Measurements from ENCODE around the gene IL16.

IL16 gene

DNA sequence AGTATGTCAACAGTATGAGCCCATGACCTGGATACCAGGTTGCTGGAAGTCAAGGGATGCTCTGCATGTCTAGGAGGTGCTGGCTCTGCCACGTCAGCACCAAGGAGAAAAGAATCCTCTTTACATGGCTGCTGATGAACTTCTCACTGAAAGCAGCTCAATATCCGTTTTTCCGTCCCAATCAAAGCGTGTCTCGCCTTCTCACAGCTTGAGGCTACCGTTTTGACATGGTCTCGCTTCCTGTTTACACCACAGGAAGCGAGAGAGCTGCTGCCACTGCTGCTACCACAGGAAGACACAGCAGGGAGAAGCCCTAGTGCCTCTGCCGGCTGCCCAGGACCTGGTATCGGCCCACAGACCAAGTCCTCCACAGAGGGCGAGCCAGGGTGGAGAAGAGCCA lies 100.0 kb downstream of the IL16 start:
- Histone ChIP-seq H3K9me3 (ENCODE audit: insufficient read depth, low read length, severe bottlenecking) (no peaks in the 10 kb centered on the region), H3K79me2 (ENCODE audit: insufficient read depth, low read length) (peaks cover 74% of the 10 kb centered on the region), H3K36me3 (ENCODE audit: insufficient read depth, low read length) (peaks cover 25% of the 10 kb centered on the region), H3K27ac (ENCODE audit: low read length) (peak overlapping the region; percentile 99), H3K4me3 (ENCODE audit: low read depth in 1 of 2, low read length in 2 of 2) (peak overlapping the region; percentile 29 to 67; a peak in 3 of 4 replicates), H3K9ac (ENCODE audit: low read depth, low read length) (peak overlapping the region; percentile 78), H4K20me1 (ENCODE audit: insufficient read depth, low read length) (no peaks in the 10 kb centered on the region), H3K4me2 (ENCODE audit: insufficient read depth, low read length) (peak overlapping the region; percentile 76), H3K27me3 (ENCODE audit: insufficient read depth, low read length, poor library complexity) (no peaks in the 10 kb centered on the region), H3K4me1 (ENCODE audit: insufficient read depth, low read length) (peaks cover 99% of the 10 kb centered on the region), H2AFZ (ENCODE audit: low read depth, low read length) (peak overlapping the region; percentile 63)
- DNase-seq (peak; percentile 86), ATAC-seq (ENCODE audit: insufficient read depth, low read depth) (peak; percentile 78)
- TF ChIP-seq, protein P1, sequence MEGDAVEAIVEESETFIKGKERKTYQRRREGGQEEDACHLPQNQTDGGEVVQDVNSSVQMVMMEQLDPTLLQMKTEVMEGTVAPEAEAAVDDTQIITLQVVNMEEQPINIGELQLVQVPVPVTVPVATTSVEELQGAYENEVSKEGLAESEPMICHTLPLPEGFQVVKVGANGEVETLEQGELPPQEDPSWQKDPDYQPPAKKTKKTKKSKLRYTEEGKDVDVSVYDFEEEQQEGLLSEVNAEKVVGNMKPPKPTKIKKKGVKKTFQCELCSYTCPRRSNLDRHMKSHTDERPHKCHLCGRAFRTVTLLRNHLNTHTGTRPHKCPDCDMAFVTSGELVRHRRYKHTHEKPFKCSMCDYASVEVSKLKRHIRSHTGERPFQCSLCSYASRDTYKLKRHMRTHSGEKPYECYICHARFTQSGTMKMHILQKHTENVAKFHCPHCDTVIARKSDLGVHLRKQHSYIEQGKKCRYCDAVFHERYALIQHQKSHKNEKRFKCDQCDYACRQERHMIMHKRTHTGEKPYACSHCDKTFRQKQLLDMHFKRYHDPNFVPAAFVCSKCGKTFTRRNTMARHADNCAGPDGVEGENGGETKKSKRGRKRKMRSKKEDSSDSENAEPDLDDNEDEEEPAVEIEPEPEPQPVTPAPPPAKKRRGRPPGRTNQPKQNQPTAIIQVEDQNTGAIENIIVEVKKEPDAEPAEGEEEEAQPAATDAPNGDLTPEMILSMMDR (IDR thresholded peaks at IDR 0.05; ENCODE audit: borderline replicate concordance, extremely low read depth, low read length, poor library complexity, severe bottlenecking), result peak; percentile 21
- no peak for TF ChIP-seq EZH2 (IDR thresholded peaks at IDR 0.05; ENCODE audit: borderline replicate concordance, low read depth, low read length, severe bottlenecking)

DNA sequence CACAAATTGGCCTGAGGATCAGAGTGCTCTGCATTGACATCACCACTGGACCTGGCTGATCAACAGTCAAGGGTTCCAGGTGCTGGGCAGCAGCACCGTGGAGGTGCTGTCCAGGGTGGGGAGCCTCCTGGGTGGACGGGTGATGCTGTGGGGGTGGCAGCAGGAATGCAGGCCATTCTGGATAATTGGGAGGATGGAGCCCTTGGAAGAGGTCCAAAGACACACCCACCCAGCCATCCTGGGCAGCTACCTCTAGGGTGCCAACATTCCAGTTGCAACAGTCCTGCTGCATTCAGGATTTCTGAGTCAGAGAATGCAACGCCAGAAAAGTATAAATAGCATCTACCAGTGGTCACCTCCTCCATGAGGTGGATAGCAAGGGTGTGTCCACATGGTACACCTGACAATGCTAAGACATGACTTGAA lies 100.5 kb downstream of the IL16 start:
- Histone ChIP-seq H3K4me1 (ENCODE audit: insufficient read depth, low read length) (peaks cover 99% of the 10 kb centered on the region), H3K36me3 (ENCODE audit: insufficient read depth, low read length) (peaks cover 30% of the 10 kb centered on the region), H3K9ac (ENCODE audit: low read depth, low read length) (peak overlapping the region; percentile 78), H2AFZ (ENCODE audit: low read depth, low read length) (0 out of 2 replicates have a peak overlapping the region, but pooled peaks have one; percentile 63), H3K79me2 (ENCODE audit: insufficient read depth, low read length) (peaks cover 77% of the 10 kb centered on the region), H3K27ac (ENCODE audit: low read length) (peak overlapping the region; percentile 99), H3K9me3 (ENCODE audit: insufficient read depth, low read length, severe bottlenecking) (no peaks in the 10 kb centered on the region), H3K4me2 (ENCODE audit: insufficient read depth, low read length) (peak overlapping the region; percentile 76), H3K27me3 (ENCODE audit: insufficient read depth, low read length, poor library complexity) (no peaks in the 10 kb centered on the region), H4K20me1 (ENCODE audit: insufficient read depth, low read length) (no peaks in the 10 kb centered on the region), H3K4me3 (ENCODE audit: low read depth in 1 of 2, low read length in 2 of 2) (peak overlapping the region; percentile 29 to 67; a peak in 3 of 4 replicates)
- TF ChIP-seq, protein P1 (IDR thresholded peaks at IDR 0.05; ENCODE audit: borderline replicate concordance, extremely low read depth, low read length, poor library complexity, severe bottlenecking), result no peak
- TF ChIP-seq EZH2 (IDR thresholded peaks at IDR 0.05; ENCODE audit: borderline replicate concordance, low read depth, low read length, severe bottlenecking), result no peak
- ATAC-seq (ENCODE audit: insufficient read depth, low read depth), result no peak
- DNase-seq, result no peak

DNA sequence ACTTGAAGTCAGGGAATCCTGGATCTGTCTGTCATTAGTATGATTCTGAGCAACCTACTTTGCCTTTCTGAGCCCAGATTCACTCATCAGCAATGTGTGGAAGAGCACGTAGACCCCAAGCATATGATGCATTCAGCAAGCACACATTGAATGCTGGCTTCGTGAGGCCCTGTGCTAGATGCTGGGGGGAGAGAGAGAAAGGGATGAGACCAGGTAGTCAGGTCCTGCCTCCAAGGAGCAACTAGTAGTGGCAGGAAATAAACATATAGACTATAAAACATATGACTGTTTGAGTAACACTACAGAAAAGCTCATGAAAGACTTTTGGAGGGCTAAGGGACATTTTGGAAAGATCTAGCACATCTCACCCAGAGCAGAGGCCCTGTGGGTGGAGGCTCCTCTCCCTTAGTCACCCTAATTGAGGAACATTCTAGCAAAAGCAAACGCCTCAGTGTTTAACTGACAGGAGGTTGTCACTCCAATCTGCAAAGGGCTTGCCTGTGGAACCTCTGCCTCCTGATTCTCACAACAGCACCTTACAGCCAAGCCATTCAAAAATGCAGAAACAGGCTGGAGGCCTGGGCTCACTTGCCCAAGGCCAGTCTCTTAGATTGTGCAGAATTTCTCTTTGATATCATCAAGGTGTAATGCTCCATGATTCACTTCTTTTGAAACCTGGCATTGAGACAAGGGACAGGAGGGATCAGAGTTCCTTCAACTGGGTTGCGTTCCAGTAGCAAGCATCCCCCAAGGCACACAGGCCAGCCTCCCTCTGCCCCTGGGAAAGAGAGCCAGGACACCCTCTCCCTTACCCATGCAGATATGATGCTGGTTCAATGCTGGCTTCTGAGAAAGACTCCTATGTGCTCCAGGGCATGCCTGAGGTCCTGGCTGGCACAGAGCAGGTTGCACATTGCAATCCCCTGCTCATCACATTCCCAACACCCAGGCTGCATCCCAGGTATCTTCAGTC lies 101.2 kb downstream of the IL16 start:
- peaks cover 99% of the 10 kb centered on the region for H3K4me1 ChIP-seq (ENCODE audit: insufficient read depth, low read length)
- ATAC-seq (ENCODE audit: insufficient read depth, low read depth), result no peak
- no peak for DNase-seq
- peak overlapping the region; percentile 78 for H3K9ac ChIP-seq (ENCODE audit: low read depth, low read length)
- no peaks in the 10 kb centered on the region for H3K9me3 ChIP-seq (ENCODE audit: insufficient read depth, low read length, severe bottlenecking)
- peaks cover 79% of the 10 kb centered on the region for H3K79me2 ChIP-seq (ENCODE audit: insufficient read depth, low read length)
- H3K4me3 ChIP-seq (ENCODE audit: low read depth in 1 of 2, low read length in 2 of 2), result peak overlapping the region; percentile 29 to 67; a peak in 3 of 4 replicates
- H4K20me1 ChIP-seq (ENCODE audit: insufficient read depth, low read length), result peaks cover 2% of the 10 kb centered on the region; the same call in 1 of the 2 replicates
- H2AFZ ChIP-seq (ENCODE audit: low read depth, low read length), result no peak overlapping the region
- H3K36me3 ChIP-seq (ENCODE audit: insufficient read depth, low read length), result peaks cover 37% of the 10 kb centered on the region
- peak overlapping the region; percentile 76 for H3K4me2 ChIP-seq (ENCODE audit: insufficient read depth, low read length)
- no peaks in the 10 kb centered on the region for H3K27me3 ChIP-seq (ENCODE audit: insufficient read depth, low read length, poor library complexity)
- H3K27ac ChIP-seq (ENCODE audit: low read length), result peak overlapping the region; percentile 99
- TF ChIP-seq, protein P1 (IDR thresholded peaks at IDR 0.05; ENCODE audit: borderline replicate concordance, extremely low read depth, low read length, poor library complexity, severe bottlenecking), result no peak
- TF ChIP-seq EZH2 (IDR thresholded peaks at IDR 0.05; ENCODE audit: borderline replicate concordance, low read depth, low read length, severe bottlenecking), result no peak

All from DND-41 (cell line).